Measurements from ENCODE around the gene SEZ6L2. TPM values are rescaled to one million over a fixed set of nuclear protein-coding genes. Genes with fewer than 3 reads are reported as not detected.

Gene SEZ6L2
- total and polyA plus RNA-seq, 2 of the 13 experiments (the other 11 are each of a cell fraction or from before 2014, with no cell fraction given), result 14.9 to 16.9 TPM

GRCh38 chr16:29900102-29900887 is 945 bp upstream of the SEZ6L2 start, which contains the start of gene ASPHD1:
Gene ASPHD1 (plus strand): TSS chr16:29900488. CDS start chr16:29900972, 484 bp downstream.
- Histone ChIP-seq H3K9ac (ENCODE audit: insufficient read depth, low read depth, low read length) (peak within 1 kb of the TSS; percentile 83), H3K79me2 (ENCODE audit: insufficient read depth, low read length) (peaks cover 19% of the 10 kb centered on the region), H3K4me3 (replicated peaks in 1 of 3; ENCODE audit: insufficient read depth in 1 of 3, low read depth in 2 of 3, low read length in 3 of 3) (peak within 1 kb of the TSS; percentile 84 to 99 (median 86)), H2AFZ (ENCODE audit: low read length) (no peak within 1 kb of the TSS), H3K27ac (ENCODE audit: extremely low read length, insufficient read depth, low read length) (peak within 1 kb of the TSS; percentile 71), H3K27me3 (ENCODE audit: control insufficient read depth in 1 of 2, insufficient read depth in 2 of 2, low read length in 2 of 2) (no peaks in the 10 kb centered on the region; a peak in 1 of 5 replicates), H3K9me3 (ENCODE audit: low read length) (no peaks in the 10 kb centered on the region), H3K4me2 (ENCODE audit: low read depth, low read length) (peak within 1 kb of the TSS; percentile 99), H4K20me1 (ENCODE audit: insufficient read depth, low read length) (peaks cover 5% of the 10 kb centered on the region; the same call in 1 of the 2 replicates), H3K4me1 (ENCODE audit: insufficient read depth, low read length) (peaks cover 45% of the 10 kb centered on the region), H3K36me3 (replicated peaks in 1 of 2; ENCODE audit: control insufficient read depth in 1 of 2, insufficient read depth in 2 of 2, low read length in 2 of 2) (peaks cover 1 to 10% of the 10 kb centered on the region in 2 experiments; a peak in 2 of 5 replicates)
- 1% methylated on average over 42 of the region's 67 CpGs for WGBS (ENCODE audit: low lambda C conversion rate)
- FAIRE-seq (no peak), DNase-seq (ENCODE audit: low spot score) (peak; percentile 86), ATAC-seq (peak; percentile 72)
- intact Hi-C loops (cut with micrococcal nuclease; ENCODE audit: unreplicated experiment) (loop anchor here (2.0 to 5.0 kb wide), 2 partner anchors 37 to 62 kb away; partner anchors contain the start of genes CDIPT and TMEM219), in situ Hi-C loops (cut with HindIII; ENCODE audit: extremely low pct_ligation_motif_present, low pct_unique_long_range_greater_than_20kb) (no loop called here)
- BruUV-seq (replicated peaks), result no TSS peak
- POLR2A ChIA-PET, result interaction anchor here (0.6 to 3.8 kb wide), 35 partner anchors 8 to 221 kb away, joined by 3 to 68 read pairs (median 7); partner anchors contain the start of genes ALDOA, CDIPT, KCTD13 and KIF22
- CTCF ChIA-PET (ENCODE audit: low intra/inter-chr PET ratio, low total read pairs), result no interaction called here
- peak; percentile 99; the same call in 1 of the 2 replicates for TF ChIP-seq ISX (CRISPR knock-in tag; conservative IDR thresholded peaks at IDR 0.05)
- peak; percentile 32; the same call in 1 of the 2 replicates for TF ChIP-seq ZNF619 (CRISPR knock-in tag; IDR thresholded peaks at IDR 0.05)
- peak; percentile 69; the same call in 1 of the 2 replicates for TF ChIP-seq ZBTB21 (CRISPR knock-in tag; IDR thresholded peaks at IDR 0.05)
- no peak for TF ChIP-seq BRCA1 (CRISPR knock-in tag; IDR thresholded peaks at IDR 0.05)
- TF ChIP-seq, protein P1, sequence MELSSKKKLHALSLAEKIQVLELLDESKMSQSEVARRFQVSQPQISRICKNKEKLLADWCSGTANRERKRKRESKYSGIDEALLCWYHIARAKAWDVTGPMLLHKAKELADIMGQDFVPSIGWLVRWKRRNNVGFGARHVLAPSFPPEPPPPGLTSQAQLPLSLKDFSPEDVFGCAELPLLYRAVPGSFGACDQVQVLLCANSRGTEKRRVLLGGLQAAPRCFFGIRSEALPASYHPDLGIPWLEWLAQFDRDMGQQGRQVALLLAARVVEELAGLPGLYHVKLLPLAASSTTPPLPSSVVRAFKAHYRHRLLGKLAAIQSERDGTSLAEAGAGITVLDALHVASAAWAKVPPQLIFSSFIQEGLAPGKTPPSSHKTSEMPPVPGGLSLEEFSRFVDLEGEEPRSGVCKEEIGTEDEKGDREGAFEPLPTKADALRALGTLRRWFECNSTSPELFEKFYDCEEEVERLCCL (CRISPR knock-in tag; IDR thresholded peaks at IDR 0.05; ENCODE audit: borderline replicate concordance), result no peak
- peak; percentile 22 for TF ChIP-seq XRCC5 (optimal IDR thresholded peaks at IDR 0.05; ENCODE audit: low read length)
- TF ChIP-seq ARNTL (CRISPR knock-in tag; IDR thresholded peaks at IDR 0.05), result peak; percentile 46; the same call in 1 of the 2 replicates
- no peak for TF ChIP-seq ZC3H4 (CRISPR knock-in tag; IDR thresholded peaks at IDR 0.05; ENCODE audit: borderline replicate concordance)
- peak; percentile 99 for TF ChIP-seq ZNF563 (CRISPR knock-in tag; IDR thresholded peaks at IDR 0.05)
- TF ChIP-seq PHF5A (CRISPR knock-in tag; IDR thresholded peaks at IDR 0.05; ENCODE audit: low read depth, unreplicated experiment), result peak; percentile 52
- TF ChIP-seq ZNF691 (CRISPR knock-in tag; IDR thresholded peaks at IDR 0.05; ENCODE audit: borderline replicate concordance, low read depth), result no peak; the same call in 1 of the 2 replicates
- TF ChIP-seq SALL1 (CRISPR knock-in tag; IDR thresholded peaks at IDR 0.05), result peak; percentile 92; the same call in 1 of the 2 replicates
- TF ChIP-seq ZBTB3 (CRISPR knock-in tag; IDR thresholded peaks at IDR 0.05; ENCODE audit: borderline replicate concordance, low read depth), result 0 out of 2 replicates have a peak, but pooled peaks have one; percentile 24
- no peak for TF ChIP-seq NFIB (CRISPR knock-in tag; IDR thresholded peaks at IDR 0.05; ENCODE audit: borderline replicate concordance)
- TF ChIP-seq, protein P2, sequence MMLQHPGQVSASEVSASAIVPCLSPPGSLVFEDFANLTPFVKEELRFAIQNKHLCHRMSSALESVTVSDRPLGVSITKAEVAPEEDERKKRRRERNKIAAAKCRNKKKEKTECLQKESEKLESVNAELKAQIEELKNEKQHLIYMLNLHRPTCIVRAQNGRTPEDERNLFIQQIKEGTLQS (CRISPR knock-in tag; IDR thresholded peaks at IDR 0.05), result peak; percentile 26
- peak; percentile 40; the same call in 1 of the 2 replicates for TF ChIP-seq SP2 (CRISPR knock-in tag; IDR thresholded peaks at IDR 0.05)
- peak; percentile 21 for TF ChIP-seq ESRRA (CRISPR knock-in tag; IDR thresholded peaks at IDR 0.05; ENCODE audit: low read depth)
- TF ChIP-seq GPN1 (CRISPR knock-in tag; IDR thresholded peaks at IDR 0.05; ENCODE audit: borderline replicate concordance), result 0 out of 2 replicates have a peak, but pooled peaks have one; percentile 35
- TF ChIP-seq, protein P3, sequence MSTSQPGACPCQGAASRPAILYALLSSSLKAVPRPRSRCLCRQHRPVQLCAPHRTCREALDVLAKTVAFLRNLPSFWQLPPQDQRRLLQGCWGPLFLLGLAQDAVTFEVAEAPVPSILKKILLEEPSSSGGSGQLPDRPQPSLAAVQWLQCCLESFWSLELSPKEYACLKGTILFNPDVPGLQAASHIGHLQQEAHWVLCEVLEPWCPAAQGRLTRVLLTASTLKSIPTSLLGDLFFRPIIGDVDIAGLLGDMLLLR (CRISPR knock-in tag; IDR thresholded peaks at IDR 0.05), result 0 out of 2 replicates have a peak, but pooled peaks have one; percentile 64
- peak; percentile 99 for TF ChIP-seq EEA1 (CRISPR knock-in tag; IDR thresholded peaks at IDR 0.05; ENCODE audit: borderline replicate concordance)
- TF ChIP-seq HMGA1 (CRISPR knock-in tag; conservative IDR thresholded peaks at IDR 0.05), result no peak

All from HepG2 (cell line).